ENCODE data around the gene STPG3. TPM values are rescaled to one million over a fixed set of nuclear protein-coding genes. Genes with fewer than 3 reads are reported as not detected.
"Not testable (repeated sequence)": the region's sequence is repeated elsewhere in the genome, so short reads cannot be mapped to it uniquely, and the experiment has no call there.

The STPG3 gene
- total RNA-seq, 6 donors from 2014 or later = 0.23 TPM; not detected in 5

DNA sequence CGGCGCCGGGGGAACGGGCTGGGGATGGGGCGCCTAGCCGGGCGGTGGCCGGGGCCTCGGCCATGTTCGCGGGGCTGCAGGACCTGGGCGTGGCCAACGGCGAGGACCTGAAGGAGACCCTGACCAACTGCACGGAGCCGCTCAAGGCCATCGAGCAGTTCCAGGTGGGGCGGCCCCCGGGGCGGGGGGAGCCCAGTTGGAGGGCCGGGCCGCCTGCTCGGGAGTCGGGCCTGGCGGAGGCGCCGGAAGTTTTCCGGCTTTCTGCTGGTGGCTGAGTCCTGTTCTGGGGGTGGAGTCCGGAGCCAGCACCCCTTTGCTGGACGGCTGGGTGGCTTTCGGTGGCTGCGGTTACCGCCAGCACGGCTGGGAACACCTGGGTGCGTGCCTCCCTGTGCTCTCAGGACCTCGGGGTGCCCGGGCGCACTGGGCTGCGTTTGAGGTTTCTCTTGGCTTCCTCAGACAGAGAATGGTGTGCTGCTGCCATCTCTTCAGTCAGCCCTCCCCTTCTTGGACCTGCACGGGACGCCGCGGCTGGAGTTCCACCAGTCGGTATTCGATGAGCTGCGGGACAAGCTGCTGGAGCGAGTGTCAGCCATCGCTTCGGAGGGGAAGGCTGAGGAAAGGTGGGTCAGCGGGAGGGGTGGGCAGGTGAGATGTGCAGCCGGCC is 4.5 kb downstream of the STPG3 start:
- H3K27ac ChIP-seq = peak overlapping the region; percentile 73 to 92 (median 80)
- DNase-seq = peak in 1 of 2 donors; percentile 65
- H3K4me1 ChIP-seq = peaks cover 23 to 30% (median 25%) of the 10 kb centered on the region in 4 donors
- 0 to 6% methylated on average over 7 to 20 of the region's 51 CpGs for WGBS, 2 donors
- peaks cover 2 to 27% (median 18%) of the 10 kb centered on the region in 4 donors for H3K36me3 ChIP-seq
- TF ChIP-seq, protein P1, sequence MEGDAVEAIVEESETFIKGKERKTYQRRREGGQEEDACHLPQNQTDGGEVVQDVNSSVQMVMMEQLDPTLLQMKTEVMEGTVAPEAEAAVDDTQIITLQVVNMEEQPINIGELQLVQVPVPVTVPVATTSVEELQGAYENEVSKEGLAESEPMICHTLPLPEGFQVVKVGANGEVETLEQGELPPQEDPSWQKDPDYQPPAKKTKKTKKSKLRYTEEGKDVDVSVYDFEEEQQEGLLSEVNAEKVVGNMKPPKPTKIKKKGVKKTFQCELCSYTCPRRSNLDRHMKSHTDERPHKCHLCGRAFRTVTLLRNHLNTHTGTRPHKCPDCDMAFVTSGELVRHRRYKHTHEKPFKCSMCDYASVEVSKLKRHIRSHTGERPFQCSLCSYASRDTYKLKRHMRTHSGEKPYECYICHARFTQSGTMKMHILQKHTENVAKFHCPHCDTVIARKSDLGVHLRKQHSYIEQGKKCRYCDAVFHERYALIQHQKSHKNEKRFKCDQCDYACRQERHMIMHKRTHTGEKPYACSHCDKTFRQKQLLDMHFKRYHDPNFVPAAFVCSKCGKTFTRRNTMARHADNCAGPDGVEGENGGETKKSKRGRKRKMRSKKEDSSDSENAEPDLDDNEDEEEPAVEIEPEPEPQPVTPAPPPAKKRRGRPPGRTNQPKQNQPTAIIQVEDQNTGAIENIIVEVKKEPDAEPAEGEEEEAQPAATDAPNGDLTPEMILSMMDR (IDR thresholded peaks at IDR 0.05) = no peak
- TF ChIP-seq EP300 (IDR thresholded peaks at IDR 0.05) = no peak
- TF ChIP-seq POLR2AphosphoS5 (IDR thresholded peaks at IDR 0.05) = no peak
- no peak for TF ChIP-seq POLR2A (IDR thresholded peaks at IDR 0.05)
- no peaks in the 10 kb centered on the region for H3K27me3 ChIP-seq
- H3K9me3 ChIP-seq = no peaks in the 10 kb centered on the region
- peak overlapping the region; percentile 99 to 100 (median 100) for H3K4me3 ChIP-seq
- ATAC-seq (ENCODE audit: low FRiP score in 2 of 2) = peak; percentile 17 to 52

DNA sequence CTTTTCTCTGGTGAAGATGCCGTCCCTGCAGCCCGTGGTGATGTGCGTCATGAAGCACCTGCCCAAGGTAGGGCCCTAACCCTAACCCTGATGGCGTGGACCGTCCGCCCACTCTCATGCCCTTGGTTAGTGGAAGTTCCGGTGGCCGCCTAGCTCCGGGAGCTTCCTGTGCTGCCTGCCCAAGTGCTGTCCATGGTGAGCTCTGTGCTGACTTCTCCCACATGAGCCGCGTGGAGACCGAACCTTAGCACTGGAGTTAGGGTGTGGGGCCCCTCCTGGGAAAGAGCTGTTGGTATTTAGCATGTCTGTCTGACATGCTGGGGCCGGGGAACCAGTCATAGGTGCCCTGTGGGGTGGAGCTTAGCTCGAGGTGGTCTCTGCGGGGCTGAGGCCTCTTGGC is 5.3 kb downstream of the STPG3 start:
- ATAC-seq (ENCODE audit: low FRiP score in 2 of 2) = no peak
- Histone ChIP-seq H3K27ac (no peak overlapping the region), H3K4me1 (peaks cover 23 to 30% (median 25%) of the 10 kb centered on the region in 4 donors), H3K36me3 (peaks cover 2 to 27% (median 18%) of the 10 kb centered on the region in 4 donors), H3K4me3 (peak overlapping the region in 3 of 4 donors; percentile 100), H3K9me3 (no peaks in the 10 kb centered on the region), H3K27me3 (no peaks in the 10 kb centered on the region)
- DNase-seq = peak in 1 of 2 donors; percentile 25
- TF ChIP-seq, protein P1 (IDR thresholded peaks at IDR 0.05) = no peak
- TF ChIP-seq EP300 (IDR thresholded peaks at IDR 0.05) (no peak), POLR2A (IDR thresholded peaks at IDR 0.05) (no peak), POLR2AphosphoS5 (IDR thresholded peaks at IDR 0.05) (no peak)
- 85 to 91% methylated on average over 9 to 15 of the region's 15 CpGs for WGBS, 2 donors

DNA sequence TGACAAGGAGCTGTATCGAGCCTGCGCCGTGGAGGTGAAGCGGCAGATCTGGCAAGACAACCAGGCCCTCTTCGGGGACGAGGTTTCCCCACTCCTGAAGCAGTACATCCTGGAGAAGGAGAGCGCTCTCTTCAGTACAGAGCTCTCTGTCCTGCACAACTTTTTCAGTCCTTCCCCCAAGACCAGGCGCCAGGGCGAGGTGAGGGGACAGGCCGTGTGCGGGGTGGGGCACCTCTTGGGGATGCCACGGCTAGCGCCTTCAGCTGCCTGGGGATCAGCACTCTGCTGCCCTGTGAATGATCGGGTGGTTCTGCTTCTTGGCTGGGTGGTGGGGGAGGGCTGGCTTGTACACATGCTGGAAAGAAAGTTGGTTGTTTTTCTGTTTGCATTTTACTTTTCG is 5.8 kb downstream of the STPG3 start:
- Histone ChIP-seq H3K27me3 (no peaks in the 10 kb centered on the region), H3K36me3 (peaks cover 2 to 27% (median 18%) of the 10 kb centered on the region in 4 donors), H3K4me1 (peaks cover 23 to 34% (median 25%) of the 10 kb centered on the region in 4 donors), H3K4me3 (peak overlapping the region in 2 of 4 donors; percentile 100), H3K27ac (no peak overlapping the region), H3K9me3 (no peaks in the 10 kb centered on the region)
- ATAC-seq (ENCODE audit: low FRiP score in 2 of 2) (no peak), DNase-seq (peak in 1 of 2 donors; percentile 27)
- WGBS, 2 donors = 88 to 96% methylated on average over 9 to 15 of the region's 15 CpGs
- TF ChIP-seq, protein P1 (IDR thresholded peaks at IDR 0.05) = no peak
- no peak for TF ChIP-seq EP300 (IDR thresholded peaks at IDR 0.05)
- no peak for TF ChIP-seq POLR2A (IDR thresholded peaks at IDR 0.05)

DNA sequence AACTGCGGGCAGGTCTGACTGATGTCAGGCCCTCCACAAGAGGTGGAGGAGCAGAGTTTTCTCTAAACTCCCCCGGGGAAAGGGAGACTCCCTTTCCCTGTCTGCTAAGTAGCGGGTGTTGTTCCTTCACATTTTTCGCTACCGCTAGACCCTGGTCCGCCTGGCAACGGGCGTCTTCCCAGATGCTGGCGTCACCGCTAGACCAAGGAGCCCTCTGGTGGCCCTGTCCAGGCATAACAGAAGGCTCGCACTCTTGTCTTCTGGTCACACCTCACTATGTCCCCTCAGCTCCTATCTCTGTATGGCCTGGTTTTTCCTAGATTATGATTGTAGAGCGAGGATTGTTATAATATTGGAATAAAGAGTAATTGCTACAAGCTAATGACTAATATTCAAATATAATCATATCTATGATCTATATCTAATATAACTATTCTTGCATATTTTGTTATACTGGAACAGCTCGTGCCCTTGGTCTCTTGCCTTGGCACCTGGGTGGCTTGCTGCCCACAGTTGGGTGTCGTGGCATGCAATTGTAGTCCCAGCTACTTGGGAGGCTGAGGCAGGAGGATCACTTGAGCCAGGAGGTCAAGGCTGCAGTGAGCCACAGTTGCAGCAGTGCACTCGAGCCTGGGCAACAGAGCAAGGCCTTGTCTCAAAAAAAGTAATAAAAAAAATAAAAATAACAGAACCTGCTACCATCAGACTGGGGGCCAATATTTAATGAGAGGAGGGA is 11.3 kb downstream of the STPG3 start:
- H3K27me3 ChIP-seq = not testable (repeated sequence)

More for the DNA sequence above, 11.3 kb downstream of the STPG3 start:
- Histone ChIP-seq H3K4me1 (peaks cover 0 to 13% (median 1%) of the 10 kb centered on the region in 4 donors), H3K36me3 (peaks cover 14 to 58% (median 41%) of the 10 kb centered on the region in 4 donors)
- H3K27ac ChIP-seq; H3K9me3 ChIP-seq; DNase-seq; ATAC-seq (ENCODE audit: low FRiP score in 2 of 2); H3K4me3 ChIP-seq: not testable (repeated sequence)
- TF ChIP-seq, protein P1 (IDR thresholded peaks at IDR 0.05) = peak; percentile 29 to 61 (median 44)
- WGBS, 2 donors = 39 to 50% methylated on average over 9 to 15 of the region's 15 CpGs
